T-helper 2 cell treated with Interferon-gamma antibody and Interleukin-4, amounts not matched to agents 5 μg/mL and 100 μg/mL, for 36 hours (primary cell): ENCODE measurements around the gene MAP2K5.

Experiments
- DNase-seq: peaks from one replicate; pipeline ENCODE4 v3.0.0; 2021; ENCODE audit warnings: low spot score
- H3K27ac Mint-ChIP-seq: one replicate; pipeline ENCODE4 v1.8.0; 2021; ENCODE audit warnings: mild to moderate bottlenecking, mixed read lengths
- H3K27me3 Mint-ChIP-seq: one replicate; pipeline ENCODE4 v1.8.0; 2021; ENCODE audit warnings: low read depth, mixed read lengths
- H3K36me3 Mint-ChIP-seq: one replicate; pipeline ENCODE4 v1.8.0; 2021; ENCODE audit warnings: low read depth, mixed read lengths
- H3K4me1 Mint-ChIP-seq: one replicate; pipeline ENCODE4 v1.8.0; 2021; ENCODE audit warnings: low read depth, mixed read lengths
- H3K4me3 Mint-ChIP-seq: one replicate; pipeline ENCODE4 v1.8.0; 2022; ENCODE audit warnings: mild to moderate bottlenecking, moderate library complexity, mixed read lengths
- H3K9me3 Mint-ChIP-seq: one replicate; pipeline ENCODE4 v1.8.0; 2021; ENCODE audit warnings: mixed read lengths

MAP2K5 gene

DNA sequence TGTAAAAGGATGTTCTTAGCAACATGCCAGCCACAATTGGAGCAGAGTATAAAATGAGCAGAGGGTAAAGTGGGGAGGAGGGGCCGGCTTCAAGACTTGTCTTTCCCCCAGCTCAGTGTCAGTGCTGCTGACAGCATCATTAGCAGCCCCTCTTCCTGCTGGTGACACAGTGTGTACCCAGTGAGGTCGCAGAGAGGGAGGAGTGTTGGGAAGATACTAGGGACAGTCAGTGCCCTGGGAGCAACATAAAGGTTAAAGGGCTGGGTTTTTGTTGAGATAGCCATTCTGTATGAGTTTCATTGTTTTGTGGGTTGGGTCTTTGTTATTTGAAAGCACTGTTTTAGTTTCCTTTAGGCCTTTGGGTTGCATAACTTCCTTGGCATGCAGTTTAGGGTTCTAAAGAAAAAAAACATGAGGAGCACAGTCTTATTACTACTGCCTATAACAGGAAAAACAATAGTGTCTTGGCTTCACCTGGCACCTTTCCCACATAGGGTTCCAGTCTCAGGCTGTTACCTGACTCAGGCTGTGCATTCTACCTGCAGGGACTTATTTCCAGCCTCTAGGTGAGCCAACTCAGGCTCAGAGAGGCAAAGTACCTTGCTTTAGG, 188.7 kb downstream of the MAP2K5 start:
- Mint-ChIP-seq H3K4me1 (peaks cover 9% of the 10 kb centered on the region), H3K27ac (no peak overlapping the region), H3K9me3 (no peaks in the 10 kb centered on the region), H3K27me3 (no peaks in the 10 kb centered on the region), H3K36me3 (no peaks in the 10 kb centered on the region), H3K4me3 (no peak overlapping the region)
- no peak for DNase-seq

DNA sequence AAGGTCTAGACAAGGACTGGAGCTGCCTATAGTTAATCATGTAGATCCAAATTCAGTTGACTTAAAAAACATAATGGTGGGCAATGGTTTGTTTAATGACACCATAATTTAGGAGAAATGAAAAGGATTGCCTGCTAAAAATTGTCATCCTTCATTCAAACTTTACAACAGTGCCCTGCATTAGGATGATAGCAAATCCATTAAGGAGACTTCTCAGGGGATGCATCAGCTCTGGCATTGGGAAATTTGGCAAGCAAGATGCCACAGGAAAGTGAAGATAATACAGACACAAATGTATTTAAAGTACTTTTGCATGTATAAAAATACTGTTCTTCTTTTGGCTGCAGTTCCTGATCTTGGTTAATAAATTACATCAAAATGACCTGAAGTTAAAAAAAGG, 189.7 kb downstream of the MAP2K5 start:
- no peak overlapping the region for H3K4me3 Mint-ChIP-seq
- no peaks in the 10 kb centered on the region for H3K36me3 Mint-ChIP-seq
- no peak overlapping the region for H3K27ac Mint-ChIP-seq
- H3K4me1 Mint-ChIP-seq, result peaks cover 9% of the 10 kb centered on the region
- no peaks in the 10 kb centered on the region for H3K27me3 Mint-ChIP-seq
- no peak for DNase-seq
- no peaks in the 10 kb centered on the region for H3K9me3 Mint-ChIP-seq

DNA sequence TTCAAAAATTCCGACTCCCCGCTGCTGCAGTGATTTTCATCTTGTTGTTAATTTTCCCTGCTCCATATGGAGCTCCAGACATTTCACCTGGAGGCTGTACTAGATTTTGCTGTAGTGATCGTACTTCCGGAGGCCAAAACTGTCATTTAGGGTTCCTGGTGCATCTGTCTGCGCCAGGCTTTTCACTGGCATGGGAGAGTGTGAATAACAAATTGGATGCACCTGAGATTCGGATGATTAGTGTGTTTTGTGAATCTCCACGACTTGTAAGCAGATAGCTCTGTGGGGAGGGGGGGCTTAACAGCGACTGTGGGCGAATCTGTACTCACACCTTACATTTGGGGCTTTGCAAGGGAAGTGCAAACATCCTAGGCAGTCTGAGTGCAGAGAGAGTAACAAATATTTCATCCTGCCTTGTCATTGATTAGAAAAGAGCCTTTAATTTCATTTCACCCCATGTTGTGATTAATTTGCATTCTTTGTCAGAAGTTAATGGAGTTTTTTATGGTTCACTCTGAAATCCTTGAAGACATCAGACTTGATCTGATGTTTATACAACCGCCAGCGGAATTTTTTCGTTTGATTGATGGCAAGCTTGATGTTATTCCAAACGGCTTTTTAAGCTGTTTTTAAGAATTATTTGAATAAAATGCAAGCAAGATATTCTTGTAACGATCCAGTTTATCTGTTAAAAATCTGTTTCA, 190.3 kb downstream of the MAP2K5 start:
- H3K36me3 Mint-ChIP-seq, result no peaks in the 10 kb centered on the region
- H3K27ac Mint-ChIP-seq, result no peak overlapping the region
- peaks cover 9% of the 10 kb centered on the region for H3K4me1 Mint-ChIP-seq
- no peaks in the 10 kb centered on the region for H3K27me3 Mint-ChIP-seq
- H3K4me3 Mint-ChIP-seq, result no peak overlapping the region
- no peaks in the 10 kb centered on the region for H3K9me3 Mint-ChIP-seq
- no peak for DNase-seq

DNA sequence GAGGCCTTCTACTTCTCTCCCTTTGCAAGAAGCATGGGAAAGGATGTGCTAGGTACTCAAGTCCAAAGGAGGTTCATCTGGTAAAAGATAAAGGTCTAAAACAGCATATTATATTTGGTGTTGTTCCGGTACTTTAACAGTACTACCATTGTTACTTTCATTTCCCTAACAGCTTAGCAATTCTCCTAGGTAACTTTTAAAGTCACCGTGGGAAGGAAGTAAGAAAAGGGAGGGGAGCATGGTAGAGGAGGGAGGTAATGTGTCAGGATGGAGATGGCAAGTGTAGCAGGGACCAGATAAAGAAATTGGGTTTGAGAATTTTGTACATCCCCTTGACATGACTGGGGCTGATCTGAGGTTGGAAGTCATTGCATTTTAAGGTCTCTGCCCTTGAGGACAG, 193.4 kb downstream of the MAP2K5 start:
- no peaks in the 10 kb centered on the region for H3K27me3 Mint-ChIP-seq
- H3K4me3 Mint-ChIP-seq, result no peak overlapping the region
- H3K9me3 Mint-ChIP-seq, result no peaks in the 10 kb centered on the region
- DNase-seq, result no peak
- no peak overlapping the region for H3K27ac Mint-ChIP-seq
- no peaks in the 10 kb centered on the region for H3K36me3 Mint-ChIP-seq
- peaks cover 9% of the 10 kb centered on the region for H3K4me1 Mint-ChIP-seq

GRCh38 chr15:67736810-67737209, 194.3 kb downstream of the MAP2K5 start:
- Mint-ChIP-seq H3K27me3 (no peaks in the 10 kb centered on the region), H3K4me3 (no peak overlapping the region), H3K27ac (no peak overlapping the region), H3K36me3 (no peaks in the 10 kb centered on the region), H3K9me3 (no peaks in the 10 kb centered on the region), H3K4me1 (peaks cover 16% of the 10 kb centered on the region)
- DNase-seq, result no peak

DNA sequence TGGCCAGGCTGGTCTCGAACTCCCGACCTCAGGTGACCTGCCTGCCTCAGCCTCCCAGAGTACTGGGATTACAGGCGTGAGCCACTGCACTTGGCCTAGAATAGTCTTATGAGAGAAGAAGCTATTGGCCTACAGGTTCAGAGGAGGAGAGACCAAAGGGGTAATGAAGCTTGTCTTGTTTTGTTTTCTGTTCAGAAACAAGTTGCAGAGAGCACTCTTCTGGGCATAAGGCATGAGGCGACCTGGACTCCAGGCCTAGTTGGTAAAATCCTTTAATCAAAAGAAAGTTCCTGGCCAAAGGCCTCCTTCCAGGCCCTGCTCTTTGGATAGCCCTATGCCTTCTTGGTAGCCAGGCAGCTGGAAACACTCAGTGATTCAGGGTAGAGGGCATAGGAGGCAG, 195.6 kb downstream of the MAP2K5 start:
- peaks cover 16% of the 10 kb centered on the region for H3K4me1 Mint-ChIP-seq

GRCh38 chr15:67740405-67740804, 197.9 kb downstream of the MAP2K5 start:
- Mint-ChIP-seq H3K9me3 (no peaks in the 10 kb centered on the region), H3K4me3 (no peak overlapping the region), H3K27me3 (no peaks in the 10 kb centered on the region), H3K36me3 (no peaks in the 10 kb centered on the region), H3K27ac (no peak overlapping the region), H3K4me1 (peaks cover 26% of the 10 kb centered on the region)
- DNase-seq, result no peak

More for the DNA sequence above, 195.6 kb downstream of the MAP2K5 start:
- H3K9me3 Mint-ChIP-seq, result no peaks in the 10 kb centered on the region
- no peak overlapping the region for H3K4me3 Mint-ChIP-seq
- no peak overlapping the region for H3K27ac Mint-ChIP-seq
- no peaks in the 10 kb centered on the region for H3K27me3 Mint-ChIP-seq
- no peak for DNase-seq
- no peaks in the 10 kb centered on the region for H3K36me3 Mint-ChIP-seq

GRCh38 chr15:67741308-67741707, 198.8 kb downstream of the MAP2K5 start:
- Mint-ChIP-seq H3K4me3 (no peak overlapping the region), H3K4me1 (peaks cover 28% of the 10 kb centered on the region), H3K27ac (no peak overlapping the region), H3K27me3 (no peaks in the 10 kb centered on the region), H3K9me3 (no peaks in the 10 kb centered on the region), H3K36me3 (no peaks in the 10 kb centered on the region)
- no peak for DNase-seq

DNA sequence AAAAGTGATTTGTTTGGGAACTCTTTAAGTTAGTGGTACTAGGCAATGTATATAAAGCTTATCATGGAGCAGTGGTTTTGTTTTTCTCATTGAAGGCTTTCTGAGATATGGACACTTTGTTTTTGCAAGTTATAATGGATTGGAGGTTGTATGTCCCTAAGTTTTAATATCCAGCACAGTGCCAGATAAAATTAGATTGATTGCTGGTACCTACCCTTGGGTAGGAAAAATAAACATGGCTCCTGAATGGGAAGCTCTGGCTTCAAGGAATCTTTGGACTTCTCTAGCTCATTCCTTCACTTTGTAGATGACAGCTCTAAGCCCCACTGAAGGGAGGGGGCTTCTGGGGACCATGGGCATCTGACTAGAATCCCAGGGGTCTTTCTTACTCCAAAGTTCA, 201.1 kb downstream of the MAP2K5 start:
- Mint-ChIP-seq H3K27ac (no peak overlapping the region), H3K4me3 (no peak overlapping the region), H3K4me1 (peaks cover 33% of the 10 kb centered on the region), H3K9me3 (no peaks in the 10 kb centered on the region), H3K27me3 (no peaks in the 10 kb centered on the region), H3K36me3 (no peaks in the 10 kb centered on the region)
- DNase-seq, result no peak

DNA sequence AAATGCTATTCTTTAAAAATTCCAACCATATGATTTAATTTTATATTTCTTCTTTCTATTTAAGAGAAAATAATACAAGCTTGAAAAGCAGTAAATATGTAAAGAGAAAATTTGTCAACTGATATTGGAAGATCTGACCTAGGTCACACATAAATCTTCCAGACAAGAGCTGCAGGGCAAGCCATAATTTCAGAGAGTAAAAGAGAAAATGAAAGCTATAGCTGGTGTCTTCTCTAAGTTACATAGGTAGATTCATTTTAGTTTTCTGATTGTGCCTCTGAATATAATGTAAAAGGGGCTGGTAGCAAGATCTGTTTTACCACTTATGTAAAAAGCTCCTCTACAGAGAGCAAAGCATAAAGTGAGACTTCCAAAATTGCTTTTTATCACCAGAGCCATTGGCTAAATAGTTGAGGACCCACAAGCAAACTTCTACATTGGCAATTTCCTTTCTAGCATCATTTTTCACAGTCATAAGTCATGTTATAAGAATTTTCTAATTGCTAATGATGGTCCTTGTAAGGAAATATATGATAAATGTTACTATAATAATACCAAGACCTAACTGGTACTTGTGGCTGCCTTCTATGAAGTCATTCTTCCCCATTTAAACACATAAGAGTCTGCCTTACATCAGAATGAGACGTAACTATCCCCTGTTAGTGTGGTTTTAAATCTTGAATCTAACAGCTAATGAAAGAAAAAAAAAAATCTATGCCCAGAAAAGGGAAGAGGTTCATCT, 202.0 kb downstream of the MAP2K5 start:
- DNase-seq, result no peak
- Mint-ChIP-seq H3K27ac (peak overlapping the region; percentile 28), H3K4me1 (peaks cover 33% of the 10 kb centered on the region), H3K27me3 (no peaks in the 10 kb centered on the region), H3K4me3 (peak overlapping the region; percentile 39), H3K36me3 (peaks cover under 1% of the 10 kb centered on the region), H3K9me3 (no peaks in the 10 kb centered on the region)

GRCh38 chr15:67745073-67746006, 202.8 kb downstream of the MAP2K5 start:
- Mint-ChIP-seq H3K4me1 (peaks cover 35% of the 10 kb centered on the region), H3K27me3 (no peaks in the 10 kb centered on the region), H3K9me3 (no peaks in the 10 kb centered on the region), H3K36me3 (peaks cover 5% of the 10 kb centered on the region), H3K4me3 (peak overlapping the region; percentile 25), H3K27ac (peak overlapping the region; percentile 11)
- DNase-seq, result no peak

DNA sequence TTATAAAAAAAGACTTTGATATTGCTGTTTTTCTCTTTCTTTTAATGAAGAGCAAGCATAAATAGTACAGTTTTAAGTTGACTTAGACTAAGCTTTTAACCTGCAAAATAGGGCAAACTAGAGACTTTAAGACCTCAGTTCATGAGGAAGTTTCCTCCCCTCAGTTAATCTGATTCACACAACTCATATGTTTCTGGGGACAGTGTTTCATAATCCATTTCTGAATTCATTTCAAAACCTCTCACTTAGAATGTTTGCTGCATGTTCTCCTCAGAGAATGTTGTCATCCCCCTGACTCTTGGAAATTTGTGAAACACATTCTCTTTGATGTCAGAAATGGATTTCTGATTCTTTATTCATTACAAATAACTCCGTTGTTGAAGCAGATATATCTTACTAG, 203.5 kb downstream of the MAP2K5 start:
- Mint-ChIP-seq H3K36me3 (peaks cover 5% of the 10 kb centered on the region), H3K27me3 (no peaks in the 10 kb centered on the region), H3K4me3 (peak overlapping the region; percentile 55), H3K4me1 (peaks cover 33% of the 10 kb centered on the region), H3K9me3 (no peaks in the 10 kb centered on the region), H3K27ac (peak overlapping the region; percentile 16)
- DNase-seq, result no peak

GRCh38 chr15:67746450-67746849, 203.9 kb downstream of the MAP2K5 start:
- peak overlapping the region; percentile 55 for H3K4me3 Mint-ChIP-seq

More at GRCh38 chr15:67746450-67746849, 203.9 kb downstream of the MAP2K5 start:
- H3K4me1 Mint-ChIP-seq, result peaks cover 29% of the 10 kb centered on the region
- DNase-seq, result no peak
- no peaks in the 10 kb centered on the region for H3K27me3 Mint-ChIP-seq
- peaks cover 5% of the 10 kb centered on the region for H3K36me3 Mint-ChIP-seq
- no peak overlapping the region for H3K27ac Mint-ChIP-seq
- H3K9me3 Mint-ChIP-seq, result no peaks in the 10 kb centered on the region
